ENCODE measurements around the gene CCNL1.
"Not testable (repeated sequence)": the region's sequence is repeated elsewhere in the genome, so short reads cannot be mapped to it uniquely, and the experiment has no call there.

The CCNL1 gene

GRCh38 chr3:157167371-157168042, 7.6 kb upstream of the CCNL1 start:
- no peak for DNase-seq

GRCh38 chr3:157166561-157166960, 6.6 kb upstream of the CCNL1 start:
- DNase-seq = no peak

GRCh38 chr3:157166115-157166514, 6.2 kb upstream of the CCNL1 start:
- no peak for DNase-seq

- no peak for DNase-seq
Measured at GRCh38 chr3:157163217-157163953, 3.4 kb upstream of the CCNL1 start.

- DNase-seq = not testable (repeated sequence)
Measured at GRCh38 chr3:157162620-157163019, 2.7 kb upstream of the CCNL1 start.

GRCh38 chr3:157160658-157161424, 894 bp upstream of the CCNL1 start:
- no peak for DNase-seq

- peak; percentile 45 for DNase-seq
Measured at GRCh38 chr3:157159037-157159761, 748 bp downstream of the CCNL1 start.

- no peak for DNase-seq
Measured at GRCh38 chr3:157157836-157158235, 2.1 kb downstream of the CCNL1 start.

- DNase-seq = no peak
Measured at GRCh38 chr3:157156837-157157635, 2.9 kb downstream of the CCNL1 start.

- no peak for DNase-seq
Measured at GRCh38 chr3:157155591-157155990, 4.4 kb downstream of the CCNL1 start.

- DNase-seq = no peak
Measured at GRCh38 chr3:157154563-157155330, 5.2 kb downstream of the CCNL1 start.

GRCh38 chr3:157152930-157153329, 7.0 kb downstream of the CCNL1 start:
- no peak for DNase-seq

GRCh38 chr3:157152438-157152837, 7.5 kb downstream of the CCNL1 start:
- DNase-seq = no peak

- DNase-seq = no peak
Measured at GRCh38 chr3:157151627-157152026, 8.3 kb downstream of the CCNL1 start.

- no peak for DNase-seq
Measured at GRCh38 chr3:157151151-157151550, 8.8 kb downstream of the CCNL1 start.

- DNase-seq = no peak
Measured at GRCh38 chr3:157149136-157149696, 10.7 kb downstream of the CCNL1 start.

GRCh38 chr3:157148196-157148889, 11.6 kb downstream of the CCNL1 start:
- no peak for DNase-seq

GRCh38 chr3:157147099-157147803, 12.7 kb downstream of the CCNL1 start:
- DNase-seq = no peak

GRCh38 chr3:157145606-157146322, 14.2 kb downstream of the CCNL1 start:
- DNase-seq = no peak

All from NCI-H1092 treated with DMSO at 0.1 percent for 48 hours (cell line).